Measurements from ENCODE around the gene MEF2C.

MEF2C gene

DNA sequence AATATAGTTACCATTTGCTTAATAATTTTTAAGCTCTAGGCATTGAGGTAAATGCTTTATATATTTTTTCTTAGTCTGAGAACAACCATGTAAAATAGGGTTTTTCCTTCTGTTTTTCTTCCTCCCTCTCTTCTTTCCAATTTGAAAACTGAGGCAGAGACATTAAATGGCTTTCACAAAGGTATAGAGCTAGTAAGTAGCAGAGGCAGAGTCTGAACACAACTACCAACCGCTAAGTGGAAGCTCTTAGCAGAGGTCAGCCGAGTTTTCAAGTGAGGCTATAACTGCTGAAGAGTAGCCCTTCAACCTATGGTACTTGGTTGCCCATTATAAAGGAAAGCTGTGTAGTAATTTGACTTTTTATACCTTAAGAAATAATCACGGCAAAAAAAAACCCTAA lies 187.1 kb downstream of the MEF2C start:
- H3K4me3 ChIP-seq (IDR thresholded peaks at IDR 0.05; ENCODE audit: insufficient read depth, low read depth, low read length) = no peak overlapping the region
- H3K4me2 ChIP-seq = no peak overlapping the region
- H3K9ac ChIP-seq = no peak overlapping the region
- no peaks in the 10 kb centered on the region for H3K79me2 ChIP-seq (ENCODE audit: insufficient read depth, low read depth)
- H3K27me3 ChIP-seq (ENCODE audit: insufficient read depth, low read depth) = no peaks in the 10 kb centered on the region
- peaks cover 5% of the 10 kb centered on the region for H3K4me1 ChIP-seq (ENCODE audit: low read depth, poor library complexity, severe bottlenecking)
- no peak for TF ChIP-seq CTCF (conservative IDR thresholded peaks at IDR 0.05; ENCODE audit: low read depth, low read length)
- no peaks in the 10 kb centered on the region for H4K20me1 ChIP-seq (ENCODE audit: insufficient read depth)
- H2AFZ ChIP-seq (ENCODE audit: low read depth) = no peak overlapping the region
- no peak overlapping the region for H3K27ac ChIP-seq
- H3K36me3 ChIP-seq (ENCODE audit: insufficient read depth) = no peaks in the 10 kb centered on the region

GRCh38 chr5:88695232-88695631 lies 187.8 kb downstream of the MEF2C start:
- Histone ChIP-seq H3K36me3 (ENCODE audit: insufficient read depth) (no peaks in the 10 kb centered on the region), H4K20me1 (ENCODE audit: insufficient read depth) (no peaks in the 10 kb centered on the region), H3K4me3 (IDR thresholded peaks at IDR 0.05; ENCODE audit: insufficient read depth, low read depth, low read length) (no peak overlapping the region), H3K4me2 (no peak overlapping the region), H2AFZ (ENCODE audit: low read depth) (no peak overlapping the region), H3K9ac (no peak overlapping the region), H3K27ac (no peak overlapping the region), H3K79me2 (ENCODE audit: insufficient read depth, low read depth) (no peaks in the 10 kb centered on the region), H3K27me3 (ENCODE audit: insufficient read depth, low read depth) (no peaks in the 10 kb centered on the region), H3K4me1 (ENCODE audit: low read depth, poor library complexity, severe bottlenecking) (peaks cover 8% of the 10 kb centered on the region)
- no peak for TF ChIP-seq CTCF (conservative IDR thresholded peaks at IDR 0.05; ENCODE audit: low read depth, low read length)

GRCh38 chr5:88694023-88694679 lies 188.8 kb downstream of the MEF2C start:
- no peak overlapping the region for H3K4me2 ChIP-seq
- H3K9ac ChIP-seq = no peak overlapping the region
- no peak for TF ChIP-seq CTCF (conservative IDR thresholded peaks at IDR 0.05; ENCODE audit: low read depth, low read length)
- H3K4me3 ChIP-seq (IDR thresholded peaks at IDR 0.05; ENCODE audit: insufficient read depth, low read depth, low read length) = no peak overlapping the region
- no peaks in the 10 kb centered on the region for H3K79me2 ChIP-seq (ENCODE audit: insufficient read depth, low read depth)
- H4K20me1 ChIP-seq (ENCODE audit: insufficient read depth) = no peaks in the 10 kb centered on the region
- no peaks in the 10 kb centered on the region for H3K36me3 ChIP-seq (ENCODE audit: insufficient read depth)
- H3K27me3 ChIP-seq (ENCODE audit: insufficient read depth, low read depth) = no peaks in the 10 kb centered on the region
- no peak overlapping the region for H2AFZ ChIP-seq (ENCODE audit: low read depth)
- H3K4me1 ChIP-seq (ENCODE audit: low read depth, poor library complexity, severe bottlenecking) = peaks cover 8% of the 10 kb centered on the region
- H3K27ac ChIP-seq = no peak overlapping the region

DNA sequence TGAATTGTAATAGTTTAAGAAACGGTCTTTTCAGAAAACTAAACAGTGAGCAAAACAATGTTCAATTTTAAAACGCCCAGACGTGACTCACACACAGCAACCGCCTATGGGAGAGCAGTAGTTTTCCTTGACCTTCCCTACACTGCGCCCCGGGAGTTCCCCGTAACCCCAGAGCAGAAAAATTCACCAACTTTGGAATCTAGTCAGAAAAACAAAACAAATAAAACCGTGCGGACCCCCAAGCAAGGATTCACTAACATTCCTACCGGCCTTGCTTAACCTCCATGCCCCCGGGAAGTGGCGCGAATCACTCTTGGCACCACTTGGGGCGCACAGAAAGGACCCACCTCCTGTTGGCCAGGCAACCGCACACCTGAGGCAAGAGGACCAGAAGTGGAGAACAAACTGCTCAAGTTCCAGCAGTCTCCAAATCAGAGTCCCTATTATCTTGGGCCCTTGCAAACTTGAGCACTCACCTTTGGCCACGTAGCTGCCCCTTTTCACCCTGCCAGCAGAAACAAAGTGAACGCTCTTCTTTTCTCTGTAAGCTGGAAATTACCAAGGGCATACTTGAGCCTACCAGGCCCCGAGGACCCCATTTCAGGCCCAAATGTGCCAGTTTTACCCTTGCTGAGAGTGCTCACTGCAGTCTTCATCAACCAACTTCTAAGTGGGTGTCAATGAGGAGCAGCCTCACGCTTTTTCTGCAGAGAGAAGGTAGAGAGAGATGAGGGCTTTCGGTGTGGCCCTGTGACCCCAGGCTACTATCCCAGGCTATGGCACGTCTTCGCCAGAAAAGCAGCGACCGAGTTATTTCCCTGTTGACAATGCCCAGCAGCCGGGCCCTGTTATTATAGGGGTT lies 189.7 kb downstream of the MEF2C start:
- no peaks in the 10 kb centered on the region for H3K79me2 ChIP-seq (ENCODE audit: insufficient read depth, low read depth)
- H3K9ac ChIP-seq = no peak overlapping the region
- peaks cover 8% of the 10 kb centered on the region for H3K4me1 ChIP-seq (ENCODE audit: low read depth, poor library complexity, severe bottlenecking)
- H2AFZ ChIP-seq (ENCODE audit: low read depth) = no peak overlapping the region
- H3K4me2 ChIP-seq = no peak overlapping the region
- H3K4me3 ChIP-seq (IDR thresholded peaks at IDR 0.05; ENCODE audit: insufficient read depth, low read depth, low read length) = no peak overlapping the region
- TF ChIP-seq CTCF (conservative IDR thresholded peaks at IDR 0.05; ENCODE audit: low read depth, low read length) = no peak
- H3K27ac ChIP-seq = no peak overlapping the region
- H3K36me3 ChIP-seq (ENCODE audit: insufficient read depth) = no peaks in the 10 kb centered on the region
- no peaks in the 10 kb centered on the region for H3K27me3 ChIP-seq (ENCODE audit: insufficient read depth, low read depth)
- H4K20me1 ChIP-seq (ENCODE audit: insufficient read depth) = no peaks in the 10 kb centered on the region

Measured in KMS-11 (cell line).